WTC11 (cell line): ENCODE results near the gene ANAPC7. TPM values are rescaled to one million over a fixed set of nuclear protein-coding genes. Genes with fewer than 3 reads are reported as not detected.
"Not testable (repeated sequence)": the region's sequence is repeated elsewhere in the genome, so short reads cannot be mapped to it uniquely, and the experiment has no call there.

Experiments used
- ATAC-seq: fragments of 200-7000 bp; cut with Tn5 transposase; 2 replicates; pipeline ENCODE4 v1.10.0; 2021; ENCODE audit warnings: mild to moderate bottlenecking, moderate library complexity
- CTCF ChIA-PET: fragments of 300-600 bp; sonication (Branson Sonifier 250); formaldehyde crosslinking; loops from one replicate; lab custom pipeline; 2021; ENCODE audit warnings: antibody characterized with exemption; lab: Charles Lee
- POLR2A ChIA-PET: fragments of 350-600 bp; sonication (Branson Sonifier 250); formaldehyde crosslinking; loops from one replicate; lab custom pipeline; 2021; ENCODE audit warnings: antibody characterized with exemption; lab: Charles Lee
- DNase-seq: peaks from one replicate; pipeline ENCODE4 v3.0.0; 2021; ENCODE audit warnings: low spot score
- H3K27ac Mint-ChIP-seq: 2 replicates; pipeline ENCODE4 v1.8.0; 2021; ENCODE audit warnings: mixed read lengths
- H3K27me3 Mint-ChIP-seq: 2 replicates; pipeline ENCODE4 v1.8.0; 2021; ENCODE audit warnings: low read depth, mild to moderate bottlenecking, moderate library complexity, mixed read lengths
- H3K36me3 Mint-ChIP-seq: 2 replicates; pipeline ENCODE4 v1.8.0; 2021; ENCODE audit warnings: mixed read lengths
- H3K4me1 Mint-ChIP-seq: 2 replicates; pipeline ENCODE4 v1.8.0; 2022; ENCODE audit warnings: mixed read lengths
- H3K4me3 Mint-ChIP-seq: 2 replicates; pipeline ENCODE4 v1.8.0; 2021; ENCODE audit warnings: mild to moderate bottlenecking, moderate library complexity, mixed read lengths
- H3K9me3 Mint-ChIP-seq: 2 replicates; pipeline ENCODE4 v1.8.0; 2021; ENCODE audit warnings: mixed read lengths
- CREB1 ChIP-seq: sonication (generic); formaldehyde crosslinking; IDR thresholded peaks from 2 replicates; pipeline ENCODE4 v1.8.0; 2023; ENCODE audit warnings: mild to moderate bottlenecking, missing genetic modification reagents
- ESRRA ChIP-seq: sonication (generic); formaldehyde crosslinking; IDR thresholded peaks from 2 replicates; pipeline ENCODE4 v1.8.1; 2022; ENCODE audit warnings: mild to moderate bottlenecking, missing genetic modification reagents, borderline replicate concordance
- JAZF1 ChIP-seq: fragments of 250-450 bp; sonication (Bioruptor Pico); IDR thresholded peaks from 2 replicates; pipeline ENCODE4 v1.9.0; 2021; ENCODE audit warnings: moderate library complexity, mild to moderate bottlenecking, inconsistent platforms
- NR1H2 ChIP-seq: sonication (generic); formaldehyde crosslinking; IDR thresholded peaks from 2 replicates; pipeline ENCODE4 v1.9.0; 2021; ENCODE audit warnings: mild to moderate bottlenecking, moderate library complexity, missing genetic modification reagents
- SOX15 ChIP-seq: fragments of 250-450 bp; sonication (Bioruptor Pico); IDR thresholded peaks from 2 replicates; pipeline ENCODE4 v1.9.0; 2021; ENCODE audit warnings: mild to moderate bottlenecking
- ZNF423 ChIP-seq: fragments of 250-450 bp; sonication (Bioruptor Pico); IDR thresholded peaks from 2 replicates; pipeline ENCODE4 v2.1.2; 2022; ENCODE audit warnings: mild to moderate bottlenecking, moderate library complexity
- total RNA-seq: library from RNA; stranded (reverse); gene quantifications from 3 replicates; pipeline ENCODE4 v1.2.3, GENCODE V29; 2021
- TF ChIP-seq, protein P1 (sequence below): sonication (generic); formaldehyde crosslinking; IDR thresholded peaks from 2 replicates; pipeline ENCODE4 v1.8.1; 2023; ENCODE audit warnings: mild to moderate bottlenecking, moderate library complexity, missing genetic modification reagents
- TF ChIP-seq, protein P2 (sequence below): sonication (generic); formaldehyde crosslinking; IDR thresholded peaks from 2 replicates; pipeline ENCODE4 v1.8.0; 2023; ENCODE audit warnings: mild to moderate bottlenecking, missing genetic modification reagents
- TF ChIP-seq, protein P3 (sequence below): sonication (generic); formaldehyde crosslinking; IDR thresholded peaks from 2 replicates; pipeline ENCODE4 v1.8.0; 2022; ENCODE audit warnings: mild to moderate bottlenecking, missing genetic modification reagents
- TF ChIP-seq, protein P4 (sequence below): fragments of 250-450 bp; sonication (Bioruptor Pico); IDR thresholded peaks from 2 replicates; pipeline ENCODE4 v1.9.0; 2021; ENCODE audit warnings: mild to moderate bottlenecking, borderline replicate concordance
- TF ChIP-seq, protein P5 (sequence below): fragments of 200-600 bp; IDR thresholded peaks from 2 replicates; pipeline ENCODE4 v1.8.0; 2022; ENCODE audit warnings: antibody characterized with exemption

Gene ANAPC7
- total RNA-seq, 1 experiment from 2014 or later = 93.4 TPM

GRCh38 chr12:110361216-110361615 is 42.3 kb downstream of the ANAPC7 start (continued):
- TF ChIP-seq, protein P1, sequence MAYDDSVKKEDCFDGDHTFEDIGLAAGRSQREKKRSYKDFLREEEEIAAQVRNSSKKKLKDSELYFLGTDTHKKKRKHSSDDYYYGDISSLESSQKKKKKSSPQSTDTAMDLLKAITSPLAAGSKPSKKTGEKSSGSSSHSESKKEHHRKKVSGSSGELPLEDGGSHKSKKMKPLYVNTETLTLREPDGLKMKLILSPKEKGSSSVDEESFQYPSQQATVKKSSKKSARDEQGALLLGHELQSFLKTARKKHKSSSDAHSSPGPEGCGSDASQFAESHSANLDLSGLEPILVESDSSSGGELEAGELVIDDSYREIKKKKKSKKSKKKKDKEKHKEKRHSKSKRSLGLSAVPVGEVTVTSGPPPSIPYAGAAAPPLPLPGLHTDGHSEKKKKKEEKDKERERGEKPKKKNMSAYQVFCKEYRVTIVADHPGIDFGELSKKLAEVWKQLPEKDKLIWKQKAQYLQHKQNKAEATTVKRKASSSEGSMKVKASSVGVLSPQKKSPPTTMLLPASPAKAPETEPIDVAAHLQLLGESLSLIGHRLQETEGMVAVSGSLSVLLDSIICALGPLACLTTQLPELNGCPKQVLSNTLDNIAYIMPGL (CRISPR knock-in tag) = no peak
- TF ChIP-seq, protein P2, sequence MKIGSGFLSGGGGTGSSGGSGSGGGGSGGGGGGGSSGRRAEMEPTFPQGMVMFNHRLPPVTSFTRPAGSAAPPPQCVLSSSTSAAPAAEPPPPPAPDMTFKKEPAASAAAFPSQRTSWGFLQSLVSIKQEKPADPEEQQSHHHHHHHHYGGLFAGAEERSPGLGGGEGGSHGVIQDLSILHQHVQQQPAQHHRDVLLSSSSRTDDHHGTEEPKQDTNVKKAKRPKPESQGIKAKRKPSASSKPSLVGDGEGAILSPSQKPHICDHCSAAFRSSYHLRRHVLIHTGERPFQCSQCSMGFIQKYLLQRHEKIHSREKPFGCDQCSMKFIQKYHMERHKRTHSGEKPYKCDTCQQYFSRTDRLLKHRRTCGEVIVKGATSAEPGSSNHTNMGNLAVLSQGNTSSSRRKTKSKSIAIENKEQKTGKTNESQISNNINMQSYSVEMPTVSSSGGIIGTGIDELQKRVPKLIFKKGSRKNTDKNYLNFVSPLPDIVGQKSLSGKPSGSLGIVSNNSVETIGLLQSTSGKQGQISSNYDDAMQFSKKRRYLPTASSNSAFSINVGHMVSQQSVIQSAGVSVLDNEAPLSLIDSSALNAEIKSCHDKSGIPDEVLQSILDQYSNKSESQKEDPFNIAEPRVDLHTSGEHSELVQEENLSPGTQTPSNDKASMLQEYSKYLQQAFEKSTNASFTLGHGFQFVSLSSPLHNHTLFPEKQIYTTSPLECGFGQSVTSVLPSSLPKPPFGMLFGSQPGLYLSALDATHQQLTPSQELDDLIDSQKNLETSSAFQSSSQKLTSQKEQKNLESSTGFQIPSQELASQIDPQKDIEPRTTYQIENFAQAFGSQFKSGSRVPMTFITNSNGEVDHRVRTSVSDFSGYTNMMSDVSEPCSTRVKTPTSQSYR = no peak
- no peak for TF ChIP-seq ESRRA (CRISPR knock-in tag)
- TF ChIP-seq NR1H2 = no peak
- TF ChIP-seq JAZF1 (CRISPR knock-in tag) = no peak
- no peak for TF ChIP-seq CREB1 (CRISPR knock-in tag)
- TF ChIP-seq, protein P3, sequence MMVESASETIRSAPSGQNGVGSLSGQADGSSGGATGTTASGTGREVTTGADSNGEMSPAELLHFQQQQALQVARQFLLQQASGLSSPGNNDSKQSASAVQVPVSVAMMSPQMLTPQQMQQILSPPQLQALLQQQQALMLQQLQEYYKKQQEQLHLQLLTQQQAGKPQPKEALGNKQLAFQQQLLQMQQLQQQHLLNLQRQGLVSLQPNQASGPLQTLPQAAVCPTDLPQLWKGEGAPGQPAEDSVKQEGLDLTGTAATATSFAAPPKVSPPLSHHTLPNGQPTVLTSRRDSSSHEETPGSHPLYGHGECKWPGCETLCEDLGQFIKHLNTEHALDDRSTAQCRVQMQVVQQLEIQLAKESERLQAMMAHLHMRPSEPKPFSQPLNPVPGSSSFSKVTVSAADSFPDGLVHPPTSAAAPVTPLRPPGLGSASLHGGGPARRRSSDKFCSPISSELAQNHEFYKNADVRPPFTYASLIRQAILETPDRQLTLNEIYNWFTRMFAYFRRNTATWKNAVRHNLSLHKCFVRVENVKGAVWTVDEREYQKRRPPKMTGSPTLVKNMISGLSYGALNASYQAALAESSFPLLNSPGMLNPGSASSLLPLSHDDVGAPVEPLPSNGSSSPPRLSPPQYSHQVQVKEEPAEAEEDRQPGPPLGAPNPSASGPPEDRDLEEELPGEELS = no peak
- no peak for TF ChIP-seq SOX15 (CRISPR knock-in tag)
- no peak for TF ChIP-seq ZNF423 (CRISPR knock-in tag)
- TF ChIP-seq, all 79 proteins: peak for 0

- H3K4me1 Mint-ChIP-seq, POLR2A ChIA-PET, H3K27ac Mint-ChIP-seq, ATAC-seq, H3K9me3 Mint-ChIP-seq, H3K4me3 Mint-ChIP-seq, H3K36me3 Mint-ChIP-seq, H3K27me3 Mint-ChIP-seq, DNase-seq: not testable (repeated sequence)
- CTCF ChIA-PET = interaction anchor here (1.1 to 3.5 kb wide), 2 partner anchors 10 to 73 kb away, joined by 5 to 22 read pairs; no protein-coding TSS in a partner anchor
Measured at GRCh38 chr12:110358384-110359097, 45.0 kb downstream of the ANAPC7 start.

DNA sequence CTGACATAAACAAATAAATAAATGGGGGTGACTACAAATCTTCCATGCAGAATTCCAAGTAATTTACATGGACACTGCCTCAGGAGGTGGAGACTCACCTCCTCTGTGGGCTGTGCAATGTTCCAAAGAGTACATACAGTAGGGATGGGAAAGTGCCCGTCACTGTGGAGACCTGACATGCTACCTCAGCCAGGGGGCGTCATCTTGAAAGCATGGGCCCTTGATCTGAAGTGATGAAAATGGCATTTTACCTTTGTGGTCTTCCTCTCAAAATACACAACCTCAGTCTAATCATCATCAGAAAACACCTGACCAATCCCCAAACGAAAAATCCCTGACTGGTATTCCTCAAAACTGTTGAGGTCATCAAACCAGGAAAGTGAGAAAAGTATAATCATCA is 48.4 kb downstream of the ANAPC7 start:
- DNase-seq (peak; percentile 61), ATAC-seq (peak; percentile 89)
- ChIA-PET CTCF (no interaction called here), POLR2A (no interaction called here)
- TF ChIP-seq, protein P4, sequence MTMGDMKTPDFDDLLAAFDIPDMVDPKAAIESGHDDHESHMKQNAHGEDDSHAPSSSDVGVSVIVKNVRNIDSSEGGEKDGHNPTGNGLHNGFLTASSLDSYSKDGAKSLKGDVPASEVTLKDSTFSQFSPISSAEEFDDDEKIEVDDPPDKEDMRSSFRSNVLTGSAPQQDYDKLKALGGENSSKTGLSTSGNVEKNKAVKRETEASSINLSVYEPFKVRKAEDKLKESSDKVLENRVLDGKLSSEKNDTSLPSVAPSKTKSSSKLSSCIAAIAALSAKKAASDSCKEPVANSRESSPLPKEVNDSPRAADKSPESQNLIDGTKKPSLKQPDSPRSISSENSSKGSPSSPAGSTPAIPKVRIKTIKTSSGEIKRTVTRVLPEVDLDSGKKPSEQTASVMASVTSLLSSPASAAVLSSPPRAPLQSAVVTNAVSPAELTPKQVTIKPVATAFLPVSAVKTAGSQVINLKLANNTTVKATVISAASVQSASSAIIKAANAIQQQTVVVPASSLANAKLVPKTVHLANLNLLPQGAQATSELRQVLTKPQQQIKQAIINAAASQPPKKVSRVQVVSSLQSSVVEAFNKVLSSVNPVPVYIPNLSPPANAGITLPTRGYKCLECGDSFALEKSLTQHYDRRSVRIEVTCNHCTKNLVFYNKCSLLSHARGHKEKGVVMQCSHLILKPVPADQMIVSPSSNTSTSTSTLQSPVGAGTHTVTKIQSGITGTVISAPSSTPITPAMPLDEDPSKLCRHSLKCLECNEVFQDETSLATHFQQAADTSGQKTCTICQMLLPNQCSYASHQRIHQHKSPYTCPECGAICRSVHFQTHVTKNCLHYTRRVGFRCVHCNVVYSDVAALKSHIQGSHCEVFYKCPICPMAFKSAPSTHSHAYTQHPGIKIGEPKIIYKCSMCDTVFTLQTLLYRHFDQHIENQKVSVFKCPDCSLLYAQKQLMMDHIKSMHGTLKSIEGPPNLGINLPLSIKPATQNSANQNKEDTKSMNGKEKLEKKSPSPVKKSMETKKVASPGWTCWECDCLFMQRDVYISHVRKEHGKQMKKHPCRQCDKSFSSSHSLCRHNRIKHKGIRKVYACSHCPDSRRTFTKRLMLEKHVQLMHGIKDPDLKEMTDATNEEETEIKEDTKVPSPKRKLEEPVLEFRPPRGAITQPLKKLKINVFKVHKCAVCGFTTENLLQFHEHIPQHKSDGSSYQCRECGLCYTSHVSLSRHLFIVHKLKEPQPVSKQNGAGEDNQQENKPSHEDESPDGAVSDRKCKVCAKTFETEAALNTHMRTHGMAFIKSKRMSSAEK (CRISPR knock-in tag) = no peak
- TF ChIP-seq, protein P5, sequence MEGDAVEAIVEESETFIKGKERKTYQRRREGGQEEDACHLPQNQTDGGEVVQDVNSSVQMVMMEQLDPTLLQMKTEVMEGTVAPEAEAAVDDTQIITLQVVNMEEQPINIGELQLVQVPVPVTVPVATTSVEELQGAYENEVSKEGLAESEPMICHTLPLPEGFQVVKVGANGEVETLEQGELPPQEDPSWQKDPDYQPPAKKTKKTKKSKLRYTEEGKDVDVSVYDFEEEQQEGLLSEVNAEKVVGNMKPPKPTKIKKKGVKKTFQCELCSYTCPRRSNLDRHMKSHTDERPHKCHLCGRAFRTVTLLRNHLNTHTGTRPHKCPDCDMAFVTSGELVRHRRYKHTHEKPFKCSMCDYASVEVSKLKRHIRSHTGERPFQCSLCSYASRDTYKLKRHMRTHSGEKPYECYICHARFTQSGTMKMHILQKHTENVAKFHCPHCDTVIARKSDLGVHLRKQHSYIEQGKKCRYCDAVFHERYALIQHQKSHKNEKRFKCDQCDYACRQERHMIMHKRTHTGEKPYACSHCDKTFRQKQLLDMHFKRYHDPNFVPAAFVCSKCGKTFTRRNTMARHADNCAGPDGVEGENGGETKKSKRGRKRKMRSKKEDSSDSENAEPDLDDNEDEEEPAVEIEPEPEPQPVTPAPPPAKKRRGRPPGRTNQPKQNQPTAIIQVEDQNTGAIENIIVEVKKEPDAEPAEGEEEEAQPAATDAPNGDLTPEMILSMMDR = peak; percentile 30; the same call in 1 of the 2 replicates
- no peak overlapping the region for H3K4me3 Mint-ChIP-seq
- peak overlapping the region; percentile 4; the same call in 1 of the 2 replicates for H3K27ac Mint-ChIP-seq
- no peaks in the 10 kb centered on the region for H3K27me3 Mint-ChIP-seq
- H3K4me1 Mint-ChIP-seq = no peaks in the 10 kb centered on the region
- H3K9me3 Mint-ChIP-seq = no peaks in the 10 kb centered on the region
- H3K36me3 Mint-ChIP-seq = peaks cover 5% of the 10 kb centered on the region; the same call in 1 of the 2 replicates
